ENCODE results near the gene CCDC14.

The CCDC14 gene

GRCh38 chr3:123881771-123882170, 79.3 kb downstream of the CCDC14 start:
- TF ChIP-seq SUZ12 (IDR thresholded peaks at IDR 0.05; ENCODE audit: extremely low read depth, insufficient read depth, insufficient read length): no peak
- TF ChIP-seq ZNF274 (IDR thresholded peaks at IDR 0.05; ENCODE audit: low read depth, low read length): no peak
- TF ChIP-seq YY1 (IDR thresholded peaks at IDR 0.05; ENCODE audit: insufficient read depth, insufficient read length): no peak
- no peak for DNase-seq (ENCODE audit: low read depth, low spot score)
- H3K9ac ChIP-seq (ENCODE audit: insufficient read length, low read depth): no peak overlapping the region
- H3K36me3 ChIP-seq (ENCODE audit: insufficient read depth, insufficient read length, low read length): no peaks in the 10 kb centered on the region
- peaks cover 11% of the 10 kb centered on the region for H3K27me3 ChIP-seq (ENCODE audit: insufficient read depth, insufficient read length)
- H3K4me3 ChIP-seq (ENCODE audit: insufficient read length, low read depth): no peak overlapping the region
- H3K9me3 ChIP-seq (ENCODE audit: insufficient read depth, low read length): no peaks in the 10 kb centered on the region
- H3K4me1 ChIP-seq (ENCODE audit: insufficient read depth, insufficient read length): no peaks in the 10 kb centered on the region

- Histone ChIP-seq H3K4me1 (ENCODE audit: insufficient read depth, insufficient read length) (no peaks in the 10 kb centered on the region), H3K9me3 (ENCODE audit: insufficient read depth, low read length) (no peaks in the 10 kb centered on the region), H3K9ac (ENCODE audit: insufficient read length, low read depth) (no peak overlapping the region), H3K36me3 (ENCODE audit: insufficient read depth, insufficient read length, low read length) (no peaks in the 10 kb centered on the region), H3K27me3 (ENCODE audit: insufficient read depth, insufficient read length) (peaks cover 11% of the 10 kb centered on the region), H3K4me3 (ENCODE audit: insufficient read length, low read depth) (no peak overlapping the region)
- no peak for DNase-seq (ENCODE audit: low read depth, low spot score)
- no peak for TF ChIP-seq SUZ12 (IDR thresholded peaks at IDR 0.05; ENCODE audit: extremely low read depth, insufficient read depth, insufficient read length)
- TF ChIP-seq ZNF274 (IDR thresholded peaks at IDR 0.05; ENCODE audit: low read depth, low read length): no peak
- no peak for TF ChIP-seq YY1 (IDR thresholded peaks at IDR 0.05; ENCODE audit: insufficient read depth, insufficient read length)
Measured at GRCh38 chr3:123880998-123881561, 79.9 kb downstream of the CCDC14 start.

- DNase-seq (ENCODE audit: low read depth, low spot score): no peak
Measured at GRCh38 chr3:123878807-123879206, 82.2 kb downstream of the CCDC14 start.

GRCh38 chr3:123877965-123878364, 83.1 kb downstream of the CCDC14 start:
- no peaks in the 10 kb centered on the region for H3K36me3 ChIP-seq (ENCODE audit: insufficient read depth, insufficient read length, low read length)
- H3K9ac ChIP-seq (ENCODE audit: insufficient read length, low read depth): no peak overlapping the region
- TF ChIP-seq ZNF274 (IDR thresholded peaks at IDR 0.05; ENCODE audit: low read depth, low read length) (no peak), SUZ12 (IDR thresholded peaks at IDR 0.05; ENCODE audit: extremely low read depth, insufficient read depth, insufficient read length) (no peak), YY1 (IDR thresholded peaks at IDR 0.05; ENCODE audit: insufficient read depth, insufficient read length) (no peak)
- no peak for DNase-seq (ENCODE audit: low read depth, low spot score)
- no peak overlapping the region for H3K4me3 ChIP-seq (ENCODE audit: insufficient read length, low read depth)
- no peaks in the 10 kb centered on the region for H3K4me1 ChIP-seq (ENCODE audit: insufficient read depth, insufficient read length)
- H3K9me3 ChIP-seq (ENCODE audit: insufficient read depth, low read length): no peaks in the 10 kb centered on the region
- peaks cover under 1% of the 10 kb centered on the region for H3K27me3 ChIP-seq (ENCODE audit: insufficient read depth, insufficient read length)

More at GRCh38 chr3:123878807-123879206, 82.2 kb downstream of the CCDC14 start:
- no peak overlapping the region for H3K9ac ChIP-seq (ENCODE audit: insufficient read length, low read depth)
- no peaks in the 10 kb centered on the region for H3K36me3 ChIP-seq (ENCODE audit: insufficient read depth, insufficient read length, low read length)
- H3K4me3 ChIP-seq (ENCODE audit: insufficient read length, low read depth): no peak overlapping the region
- H3K9me3 ChIP-seq (ENCODE audit: insufficient read depth, low read length): no peaks in the 10 kb centered on the region
- peaks cover 8% of the 10 kb centered on the region for H3K27me3 ChIP-seq (ENCODE audit: insufficient read depth, insufficient read length)
- no peaks in the 10 kb centered on the region for H3K4me1 ChIP-seq (ENCODE audit: insufficient read depth, insufficient read length)
- TF ChIP-seq ZNF274 (IDR thresholded peaks at IDR 0.05; ENCODE audit: low read depth, low read length) (no peak), YY1 (IDR thresholded peaks at IDR 0.05; ENCODE audit: insufficient read depth, insufficient read length) (no peak), SUZ12 (IDR thresholded peaks at IDR 0.05; ENCODE audit: extremely low read depth, insufficient read depth, insufficient read length) (no peak)

GRCh38 chr3:123877466-123877865, 83.6 kb downstream of the CCDC14 start:
- H3K9me3 ChIP-seq (ENCODE audit: insufficient read depth, low read length): peaks cover 4% of the 10 kb centered on the region; the same call in 1 of the 2 replicates
- TF ChIP-seq SUZ12 (IDR thresholded peaks at IDR 0.05; ENCODE audit: extremely low read depth, insufficient read depth, insufficient read length) (no peak), YY1 (IDR thresholded peaks at IDR 0.05; ENCODE audit: insufficient read depth, insufficient read length) (no peak)
- no peaks in the 10 kb centered on the region for H3K36me3 ChIP-seq (ENCODE audit: insufficient read depth, insufficient read length, low read length)
- no peaks in the 10 kb centered on the region for H3K4me1 ChIP-seq (ENCODE audit: insufficient read depth, insufficient read length)
- H3K9ac ChIP-seq (ENCODE audit: insufficient read length, low read depth): no peak overlapping the region
- no peak overlapping the region for H3K4me3 ChIP-seq (ENCODE audit: insufficient read length, low read depth)
- no peak for DNase-seq (ENCODE audit: low read depth, low spot score)
- no peaks in the 10 kb centered on the region for H3K27me3 ChIP-seq (ENCODE audit: insufficient read depth, insufficient read length)

- no peaks in the 10 kb centered on the region for H3K36me3 ChIP-seq (ENCODE audit: insufficient read depth, insufficient read length, low read length)
- DNase-seq (ENCODE audit: low read depth, low spot score): no peak
- TF ChIP-seq SUZ12 (IDR thresholded peaks at IDR 0.05; ENCODE audit: extremely low read depth, insufficient read depth, insufficient read length): no peak
- no peak for TF ChIP-seq YY1 (IDR thresholded peaks at IDR 0.05; ENCODE audit: insufficient read depth, insufficient read length)
- TF ChIP-seq ZNF274 (IDR thresholded peaks at IDR 0.05; ENCODE audit: low read depth, low read length): no peak
- no peak overlapping the region for H3K4me3 ChIP-seq (ENCODE audit: insufficient read length, low read depth)
- no peaks in the 10 kb centered on the region for H3K4me1 ChIP-seq (ENCODE audit: insufficient read depth, insufficient read length)
- peaks cover 8% of the 10 kb centered on the region; the same call in 1 of the 2 replicates for H3K9me3 ChIP-seq (ENCODE audit: insufficient read depth, low read length)
- no peak overlapping the region for H3K9ac ChIP-seq (ENCODE audit: insufficient read length, low read depth)
- H3K27me3 ChIP-seq (ENCODE audit: insufficient read depth, insufficient read length): no peaks in the 10 kb centered on the region
Measured at GRCh38 chr3:123876858-123877257, 84.2 kb downstream of the CCDC14 start.

- H3K4me1 ChIP-seq (ENCODE audit: insufficient read depth, insufficient read length): no peaks in the 10 kb centered on the region
- no peaks in the 10 kb centered on the region for H3K27me3 ChIP-seq (ENCODE audit: insufficient read depth, insufficient read length)
- DNase-seq (ENCODE audit: low read depth, low spot score): no peak
- H3K36me3 ChIP-seq (ENCODE audit: insufficient read depth, insufficient read length, low read length): no peaks in the 10 kb centered on the region
- H3K9ac ChIP-seq (ENCODE audit: insufficient read length, low read depth): no peak overlapping the region
- peaks cover 28% of the 10 kb centered on the region; the same call in 1 of the 2 replicates for H3K9me3 ChIP-seq (ENCODE audit: insufficient read depth, low read length)
- H3K4me3 ChIP-seq (ENCODE audit: insufficient read length, low read depth): no peak overlapping the region
- TF ChIP-seq ZNF274 (IDR thresholded peaks at IDR 0.05; ENCODE audit: low read depth, low read length) (no peak), SUZ12 (IDR thresholded peaks at IDR 0.05; ENCODE audit: extremely low read depth, insufficient read depth, insufficient read length) (no peak), YY1 (IDR thresholded peaks at IDR 0.05; ENCODE audit: insufficient read depth, insufficient read length) (no peak)
Measured at GRCh38 chr3:123872621-123873020, 88.4 kb downstream of the CCDC14 start.
